ENCODE results near the gene DIPK1B.

The DIPK1B gene

GRCh38 chr9:136721339-136722092 lies 9.1 kb downstream of the DIPK1B start:
- H3K27ac ChIP-seq = peak overlapping the region; percentile 28; the same call in 1 of the 2 replicates

DNA sequence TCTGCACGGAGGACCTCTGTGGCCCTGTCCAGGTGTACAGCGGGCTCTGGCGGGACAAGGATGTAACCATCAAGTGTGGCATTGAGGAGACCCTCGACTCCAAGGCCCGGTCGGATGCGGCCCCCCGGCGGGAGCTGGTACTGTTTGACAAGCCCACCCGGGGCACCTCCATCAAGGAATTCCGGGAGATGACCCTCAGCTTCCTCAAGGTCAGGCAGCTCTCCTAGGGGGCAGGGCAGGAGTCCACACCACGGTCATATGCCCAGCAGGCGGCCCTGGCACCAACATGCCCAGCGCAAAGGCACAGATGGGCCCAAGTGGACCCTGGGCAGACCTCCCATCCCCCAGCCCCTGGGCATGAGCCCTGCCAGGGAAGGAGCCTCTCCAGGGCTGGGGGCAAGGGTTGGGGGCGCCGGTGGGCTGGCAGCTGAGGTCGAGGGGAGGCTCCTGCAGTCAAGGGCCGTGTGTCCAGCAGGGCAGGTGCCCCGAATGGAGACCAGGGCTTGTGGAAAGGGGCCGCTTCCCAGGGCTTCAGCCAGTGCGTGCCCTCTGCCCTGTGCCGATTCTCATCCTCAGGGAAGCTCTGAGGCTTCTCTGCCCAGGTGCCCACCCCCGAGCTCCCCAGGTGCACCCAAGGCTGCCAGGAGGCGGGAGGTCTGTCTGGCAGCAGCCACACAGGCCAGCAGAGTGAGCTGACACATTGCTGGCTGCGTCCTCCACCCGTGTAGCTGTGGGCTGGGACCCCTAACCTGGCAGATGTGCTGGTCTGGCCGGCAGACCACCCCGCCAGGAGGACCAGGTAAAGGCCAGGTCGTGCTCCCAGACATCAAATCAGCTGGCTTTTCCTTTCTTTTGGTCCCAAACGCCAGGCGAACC lies 10.0 kb downstream of the DIPK1B start:
- peak overlapping the region; percentile 92; the same call in 1 of the 2 replicates for H3K27ac ChIP-seq
- TF ChIP-seq, protein P1, sequence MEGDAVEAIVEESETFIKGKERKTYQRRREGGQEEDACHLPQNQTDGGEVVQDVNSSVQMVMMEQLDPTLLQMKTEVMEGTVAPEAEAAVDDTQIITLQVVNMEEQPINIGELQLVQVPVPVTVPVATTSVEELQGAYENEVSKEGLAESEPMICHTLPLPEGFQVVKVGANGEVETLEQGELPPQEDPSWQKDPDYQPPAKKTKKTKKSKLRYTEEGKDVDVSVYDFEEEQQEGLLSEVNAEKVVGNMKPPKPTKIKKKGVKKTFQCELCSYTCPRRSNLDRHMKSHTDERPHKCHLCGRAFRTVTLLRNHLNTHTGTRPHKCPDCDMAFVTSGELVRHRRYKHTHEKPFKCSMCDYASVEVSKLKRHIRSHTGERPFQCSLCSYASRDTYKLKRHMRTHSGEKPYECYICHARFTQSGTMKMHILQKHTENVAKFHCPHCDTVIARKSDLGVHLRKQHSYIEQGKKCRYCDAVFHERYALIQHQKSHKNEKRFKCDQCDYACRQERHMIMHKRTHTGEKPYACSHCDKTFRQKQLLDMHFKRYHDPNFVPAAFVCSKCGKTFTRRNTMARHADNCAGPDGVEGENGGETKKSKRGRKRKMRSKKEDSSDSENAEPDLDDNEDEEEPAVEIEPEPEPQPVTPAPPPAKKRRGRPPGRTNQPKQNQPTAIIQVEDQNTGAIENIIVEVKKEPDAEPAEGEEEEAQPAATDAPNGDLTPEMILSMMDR (conservative IDR thresholded peaks at IDR 0.05) = no peak

More at GRCh38 chr9:136721339-136722092, 9.1 kb downstream of the DIPK1B start:
- TF ChIP-seq, protein P1 (conservative IDR thresholded peaks at IDR 0.05) = no peak

DNA sequence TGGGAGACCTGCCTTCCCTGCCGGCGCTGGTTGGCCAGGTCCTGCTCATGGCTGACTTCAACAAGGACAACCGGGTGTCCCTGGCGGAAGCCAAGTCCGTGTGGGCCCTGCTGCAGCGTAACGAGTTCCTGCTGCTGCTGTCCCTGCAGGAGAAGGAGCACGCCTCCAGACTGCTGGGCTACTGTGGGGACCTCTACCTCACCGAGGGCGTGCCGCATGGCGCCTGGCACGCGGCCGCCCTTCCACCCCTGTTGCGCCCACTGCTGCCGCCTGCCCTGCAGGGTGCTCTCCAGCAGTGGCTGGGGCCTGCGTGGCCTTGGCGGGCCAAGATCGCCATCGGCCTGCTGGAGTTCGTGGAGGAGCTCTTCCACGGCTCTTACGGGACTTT lies 10.6 kb downstream of the DIPK1B start:
- TF ChIP-seq, protein P1 (conservative IDR thresholded peaks at IDR 0.05) = no peak
- H3K27ac ChIP-seq = peak overlapping the region; percentile 92; the same call in 1 of the 2 replicates

- TF ChIP-seq, protein P1 (conservative IDR thresholded peaks at IDR 0.05) = no peak
- peak overlapping the region; percentile 92; the same call in 1 of the 2 replicates for H3K27ac ChIP-seq
Observed at GRCh38 chr9:136723362-136723976, 11.1 kb downstream of the DIPK1B start.

- TF ChIP-seq, protein P1 (conservative IDR thresholded peaks at IDR 0.05) = no peak
- H3K27ac ChIP-seq = peak overlapping the region; percentile 92; the same call in 1 of the 2 replicates
Observed at GRCh38 chr9:136723989-136724388, 11.6 kb downstream of the DIPK1B start.

DNA sequence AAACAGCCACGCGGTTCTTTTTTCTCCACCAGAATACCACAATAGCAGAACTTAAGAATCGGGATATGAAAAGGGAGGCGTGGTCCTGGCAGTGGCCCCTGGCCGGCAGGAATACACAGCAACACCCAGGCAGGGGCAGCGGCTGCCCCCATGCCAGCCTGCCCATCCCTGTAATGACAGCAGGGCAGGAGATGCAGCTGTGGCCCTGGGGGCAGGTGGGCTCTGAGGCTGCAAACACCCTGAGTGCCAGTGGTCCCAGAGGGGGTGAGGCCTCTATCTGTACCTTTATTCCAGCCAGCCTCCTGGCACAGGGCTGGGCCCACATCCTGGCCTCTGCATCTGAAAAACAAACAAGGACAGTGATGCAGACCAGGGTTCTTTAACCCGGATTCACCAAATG lies 12.4 kb downstream of the DIPK1B start:
- TF ChIP-seq, protein P1 (conservative IDR thresholded peaks at IDR 0.05) = no peak
- peak overlapping the region; percentile 92 for H3K27ac ChIP-seq

DNA sequence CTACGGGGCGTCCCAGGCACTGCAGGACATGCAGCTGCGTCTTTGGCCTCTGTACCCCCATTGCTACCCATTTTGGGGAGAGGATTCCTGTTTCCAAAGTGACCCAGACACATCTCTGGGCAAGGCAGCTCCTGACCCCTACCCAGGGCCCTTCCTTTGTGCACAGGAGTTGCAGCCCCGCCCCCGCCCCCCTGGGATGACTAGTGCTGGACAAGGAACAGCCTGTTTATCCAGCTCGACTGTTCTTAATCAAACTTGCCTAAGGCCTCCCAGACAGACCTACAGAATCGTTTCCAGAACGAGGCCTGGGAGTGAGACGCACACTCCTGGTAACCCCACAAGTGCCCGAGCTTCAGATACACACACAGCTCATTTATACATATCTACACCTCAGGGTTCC lies 13.2 kb downstream of the DIPK1B start:
- TF ChIP-seq, protein P1 (conservative IDR thresholded peaks at IDR 0.05) = no peak
- H3K27ac ChIP-seq = peak overlapping the region; percentile 92
